Ovary (tissue), 9 donors: ENCODE measurements around the gene SND1. TPM values are rescaled to one million over a fixed set of nuclear protein-coding genes. Genes with fewer than 3 reads are reported as not detected.

Source experiments
- DNase-seq, 5 donors: peaks; one replicate each; pipeline ENCODE4 v3.0.0-alpha.2; 2019 to 2020
- H3K27ac ChIP-seq, 2 donors: fragments of 200-600 bp; one replicate each; pipeline versions ENCODE4 v1.5.1 to v1.8.0; 2019 to 2022
- H3K27me3 ChIP-seq: fragments of 200-600 bp; one replicate; pipeline ENCODE4 v1.8.0; 2022
- H3K36me3 ChIP-seq: fragments of 200-600 bp; sonication (generic); one replicate; pipeline ENCODE4 v1.5.1; 2019
- H3K4me1 ChIP-seq: one replicate; pipeline ENCODE4 v1.8.1; 2013; ENCODE audit warnings: mild to moderate bottlenecking, moderate library complexity; ENCODE audit not compliant: insufficient read depth
- H3K4me3 ChIP-seq: fragments of 200-600 bp; sonication (generic); one replicate; pipeline ENCODE4 v1.5.1; 2017
- H3K9me3 ChIP-seq, 2 donors: fragments of 200-600 bp in 1 of 2; sonication (generic) in 1 of 2; one replicate each; pipeline versions ENCODE4 v1.5.1 to v1.8.1; 2013 to 2019; ENCODE audit warnings: mild to moderate bottlenecking in 1 of 2, moderate library complexity in 1 of 2
- CTCF ChIP-seq, 3 donors: fragments of 450-650 bp in 2 of 3; fragments of 200-600 bp in 1 of 3; IDR thresholded peaks; one replicate each; pipeline versions ENCODE4 v1.5.1 to v1.8.0; 2016 to 2022; ENCODE audit warnings: antibody characterized with exemption in 3 of 3, mild to moderate bottlenecking in 1 of 3
- EP300 ChIP-seq: sonication (generic); formaldehyde crosslinking; IDR thresholded peaks from one replicate; pipeline ENCODE4 v1.6.1; 2017; ENCODE audit warnings: antibody characterized with exemption
- POLR2A ChIP-seq: fragments of 450-650 bp; IDR thresholded peaks from one replicate; pipeline ENCODE4 v1.6.1; 2017; ENCODE audit warnings: antibody characterized with exemption, mild to moderate bottlenecking, moderate library complexity
- WGBS, 3 donors: extraction: QIAGEN DNeasy Blood & Tissue Kit in 1 of 3; methylation state at CpG; one replicate each; pipeline versions ENCODE4 v1.1.5 to v1.1.7; 2013 to 2017; 5-methylcytosine and 5-hydroxymethylcytosine counted together
- intact Hi-C, 4 donors: fragments of 100-400 bp; cut with DNase I; formaldehyde crosslinking; loops; one replicate each; pipeline versions ENCODE4 v1.11.0 to v1.15.1; 2022 to 2023
- polyA plus RNA-seq, 2 donors: library from polyadenylated mRNA; stranded (reverse); fragments of 200-250 nt in 1 of 2; fragments of 350-450 nt in 1 of 2; fragmentation: Illumina TruSeq in 1 of 2; extraction: RNeasy Lipid Tissue Mini Kit (QIAGEN cat#74804) in 1 of 2; gene quantifications; one replicate each; pipeline ENCODE4 v1.2.3, GENCODE V29; 2013 to 2014
- total RNA-seq, 7 donors: library from RNA; depleted of rRNA in 2 of 7; stranded (reverse); fragments of >200 nt in 2 of 7; fragmentation: NEBNext Ultra II Directional in 3 of 7; extraction: Animal tissue kit (Norgen Biotek cat#: 25700) in 3 of 7; gene quantifications; one replicate each; pipeline versions ENCODE4 v1.1.0 to v1.2.4, GENCODE V29; 2016 to 2023
- donor health status: DM: no; HTN: no; CAD: no; lungs with moderate emphysema.
- donor health status: DM: no; HTN: no; CAD: no.
- donor health status: Bipolar disorder and iron deficiency.
- donor health status: DM: yes; HTN: yes; CAD: no.
- donor health status: DM: no; HTN: no; CAD: no.
- donor health status: DM: yes; HTN: yes; CAD: no.

The SND1 gene
- total and polyA plus RNA-seq, 9 donors = 91.4 to 297 (median 182) TPM

- Histone ChIP-seq H3K4me1 (no peaks in the 10 kb centered on the region), H3K9me3 (no peaks in the 10 kb centered on the region), H3K27ac (no peak overlapping the region), H3K4me3 (no peak overlapping the region), H3K27me3 (no peaks in the 10 kb centered on the region), H3K36me3 (no peaks in the 10 kb centered on the region)
- DNase-seq = no peak
- no peak for TF ChIP-seq EP300
- no peak for TF ChIP-seq POLR2A
- TF ChIP-seq CTCF (IDR thresholded peaks at IDR 0.05) = no peak
- intact Hi-C loops = no loop called here
- WGBS, 3 donors = 75 to 94% (median 86%) methylated on average over 2 of the region's 2 CpGs
Measured at GRCh38 chr7:127920787-127921438, 268.9 kb downstream of the SND1 start.

- WGBS, 3 donors = 90 to 100% (median 95%) methylated on average over 1 of the region's 1 CpG
- H3K4me3 ChIP-seq = no peak overlapping the region
Measured at GRCh38 chr7:127922656-127923055, 270.7 kb downstream of the SND1 start.

GRCh38 chr7:127924874-127925273 lies 272.9 kb downstream of the SND1 start:
- Histone ChIP-seq H3K4me3 (no peak overlapping the region), H3K4me1 (peaks cover 4% of the 10 kb centered on the region), H3K36me3 (no peaks in the 10 kb centered on the region), H3K27ac (no peak overlapping the region), H3K9me3 (no peaks in the 10 kb centered on the region), H3K27me3 (no peaks in the 10 kb centered on the region)
- intact Hi-C loops = no loop called here
- TF ChIP-seq CTCF (IDR thresholded peaks at IDR 0.05) = no peak
- no peak for TF ChIP-seq EP300
- TF ChIP-seq POLR2A = no peak
- no peak for DNase-seq

More at GRCh38 chr7:127922656-127923055, 270.7 kb downstream of the SND1 start:
- no peaks in the 10 kb centered on the region for H3K36me3 ChIP-seq
- no peak overlapping the region for H3K27ac ChIP-seq
- intact Hi-C loops = no loop called here
- H3K27me3 ChIP-seq = no peaks in the 10 kb centered on the region
- no peaks in the 10 kb centered on the region for H3K9me3 ChIP-seq
- H3K4me1 ChIP-seq = peaks cover 2% of the 10 kb centered on the region
- DNase-seq = no peak
- TF ChIP-seq POLR2A (no peak), CTCF (IDR thresholded peaks at IDR 0.05) (no peak), EP300 (no peak)

- H3K27ac ChIP-seq = no peak overlapping the region
- H3K4me3 ChIP-seq = no peak overlapping the region
- WGBS, 3 donors = 56 to 69% (median 57%) methylated on average over 3 of the region's 3 CpGs
- intact Hi-C loops = no loop called here
- H3K4me1 ChIP-seq = peaks cover 4% of the 10 kb centered on the region
- H3K36me3 ChIP-seq = no peaks in the 10 kb centered on the region
- no peaks in the 10 kb centered on the region for H3K9me3 ChIP-seq
- peak in 1 of 5 donors; percentile 18 for DNase-seq
- TF ChIP-seq CTCF (IDR thresholded peaks at IDR 0.05) (no peak), POLR2A (no peak), EP300 (no peak)
- no peaks in the 10 kb centered on the region for H3K27me3 ChIP-seq
Measured at GRCh38 chr7:127927348-127927696, 275.3 kb downstream of the SND1 start.
